HG03439 (cell line): ENCODE data around the gene NCOA1.
"Not testable (repeated sequence)": the region's sequence is repeated elsewhere in the genome, so short reads cannot be mapped to it uniquely, and the experiment has no call there.

Experiments
- ATAC-seq: cut with Tn5 transposase; IDR thresholded peaks from one replicate; pipeline ENCODE4 v1.9.1; 2021; ENCODE audit warnings: mild to moderate bottlenecking, moderate library complexity; ENCODE audit not compliant: unreplicated experiment

Gene NCOA1

DNA sequence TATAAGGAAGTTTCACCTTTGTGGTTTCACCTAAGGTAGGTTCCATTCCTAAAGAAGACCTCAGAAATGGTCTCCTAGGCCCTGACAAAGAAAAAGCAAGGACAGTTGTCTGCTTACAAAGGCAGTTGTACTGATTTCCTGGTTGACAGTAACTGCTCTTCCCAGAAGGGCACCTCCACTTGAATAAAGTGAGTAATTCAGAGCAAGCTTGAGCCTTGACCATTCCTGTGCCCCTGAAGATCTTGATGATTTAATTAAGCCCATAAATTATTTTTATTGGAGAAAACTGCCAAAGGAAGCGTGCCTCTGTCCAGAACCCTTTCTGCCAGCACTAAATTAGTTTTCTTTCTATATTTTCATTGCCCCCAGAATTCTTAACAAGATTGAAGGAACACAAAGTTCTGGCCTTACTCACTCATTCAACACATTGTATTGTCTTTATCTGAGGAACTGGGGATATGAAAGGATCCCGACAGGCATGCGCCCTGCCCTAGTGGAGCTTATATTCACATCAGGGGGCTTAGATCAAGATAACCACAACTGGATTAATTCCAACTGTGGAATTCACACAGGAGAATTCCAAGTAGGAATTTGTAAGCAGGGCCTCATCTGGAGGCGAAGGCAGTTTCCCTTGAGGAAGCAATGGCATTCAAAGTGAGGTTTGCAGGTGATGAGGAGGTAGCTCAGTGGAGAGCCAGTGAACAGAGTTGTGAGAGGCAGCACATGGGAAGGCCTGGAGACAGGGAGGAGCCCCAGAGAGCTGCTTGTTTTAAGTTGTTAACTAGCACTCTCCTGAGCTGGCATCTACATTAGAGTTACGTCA, 280.9 kb downstream of the NCOA1 start:
- ATAC-seq, result no peak

GRCh38 chr2:24774373-24774772, 283.3 kb downstream of the NCOA1 start:
- ATAC-seq, result no peak

GRCh38 chr2:24779116-24779515, 288.1 kb downstream of the NCOA1 start:
- no peak for ATAC-seq

GRCh38 chr2:24783641-24784040, 292.6 kb downstream of the NCOA1 start:
- no peak for ATAC-seq

DNA sequence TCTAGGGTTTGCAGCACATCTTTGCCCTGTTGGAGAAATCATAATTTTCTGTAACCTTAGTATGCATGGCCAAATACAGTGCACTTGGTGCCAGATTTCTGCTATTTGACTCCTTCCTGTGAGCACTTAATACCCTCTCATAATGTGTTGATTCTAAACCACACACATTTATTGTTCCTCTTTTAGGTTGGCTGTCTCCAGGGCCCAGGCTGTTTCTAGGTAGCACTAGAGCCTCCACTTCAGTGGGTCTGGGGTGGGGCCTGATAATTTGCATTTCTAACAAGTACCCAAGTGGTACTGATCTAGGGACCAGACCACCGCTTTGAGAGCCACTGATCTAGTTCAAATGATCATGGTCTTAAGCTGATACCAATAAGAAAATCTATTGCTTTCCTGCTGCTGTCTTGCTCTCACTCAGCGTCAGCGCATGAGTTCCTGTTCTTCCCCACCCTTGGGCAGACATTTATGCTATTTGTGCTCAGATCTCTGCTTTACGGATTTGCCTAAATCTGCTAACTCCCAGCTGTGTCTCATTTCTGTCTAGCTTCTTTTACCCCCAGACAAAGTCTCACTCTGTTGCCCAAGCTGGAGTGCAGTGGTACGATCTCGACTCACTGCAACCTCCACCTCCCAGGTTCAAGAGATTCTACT, 294.7 kb downstream of the NCOA1 start:
- peak; percentile 52 for ATAC-seq

DNA sequence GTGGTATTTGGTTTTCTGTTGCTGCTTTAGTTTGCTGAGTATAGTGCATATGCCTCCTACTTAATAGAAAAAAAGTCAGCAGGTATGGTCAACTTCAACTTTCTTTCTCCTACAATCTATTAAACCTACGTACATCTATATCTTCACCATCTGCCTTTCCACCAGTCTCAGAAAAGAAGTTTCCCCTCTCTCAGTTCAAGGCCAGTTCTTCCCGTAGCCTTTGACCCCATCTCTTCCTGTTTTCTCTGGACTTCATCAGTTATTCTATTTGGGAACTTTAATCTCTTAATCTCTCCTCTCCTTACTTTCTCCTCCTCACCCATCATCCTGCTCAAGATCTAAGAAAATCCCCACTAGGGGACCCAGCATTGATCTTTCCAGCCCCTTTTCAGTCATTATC, 296.5 kb downstream of the NCOA1 start:
- ATAC-seq, result no peak

DNA sequence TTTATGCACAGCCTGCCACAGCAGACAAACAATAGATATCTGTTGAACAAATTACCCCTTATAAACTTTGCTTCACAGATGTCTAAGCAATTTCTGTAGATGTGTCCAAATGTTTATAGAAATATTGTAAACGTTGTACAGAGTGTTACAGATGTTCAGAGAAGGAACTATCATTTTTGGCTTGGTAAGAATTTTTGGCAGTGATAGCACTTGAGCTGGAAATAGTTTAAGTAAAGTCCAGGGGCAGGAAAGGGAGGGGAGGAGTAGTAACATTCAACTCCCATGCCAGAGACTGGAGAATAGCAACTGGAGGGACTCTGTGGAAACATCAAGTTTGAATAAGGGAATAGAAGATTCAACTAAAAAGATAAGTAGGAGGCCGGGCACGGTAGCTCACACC, 297.8 kb downstream of the NCOA1 start:
- ATAC-seq, result no peak

GRCh38 chr2:24791452-24791851, 300.4 kb downstream of the NCOA1 start:
- no peak for ATAC-seq

DNA sequence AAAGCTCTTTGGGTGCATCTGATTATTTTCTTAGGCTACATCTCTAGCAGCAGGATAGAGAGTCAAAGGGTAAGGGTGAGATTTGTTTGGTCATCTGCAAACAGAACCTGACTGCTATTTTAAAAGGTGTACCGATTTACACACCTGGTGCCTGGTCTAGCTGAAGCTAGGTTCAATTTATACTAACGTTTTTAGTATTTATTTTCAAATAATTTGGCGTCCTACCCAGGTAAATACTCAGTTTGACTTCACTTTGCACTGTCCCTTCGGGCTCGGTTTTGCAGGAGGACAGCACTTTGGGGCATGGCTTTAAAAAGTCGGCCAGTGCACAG, 301.5 kb downstream of the NCOA1 start:
- no peak for ATAC-seq

DNA sequence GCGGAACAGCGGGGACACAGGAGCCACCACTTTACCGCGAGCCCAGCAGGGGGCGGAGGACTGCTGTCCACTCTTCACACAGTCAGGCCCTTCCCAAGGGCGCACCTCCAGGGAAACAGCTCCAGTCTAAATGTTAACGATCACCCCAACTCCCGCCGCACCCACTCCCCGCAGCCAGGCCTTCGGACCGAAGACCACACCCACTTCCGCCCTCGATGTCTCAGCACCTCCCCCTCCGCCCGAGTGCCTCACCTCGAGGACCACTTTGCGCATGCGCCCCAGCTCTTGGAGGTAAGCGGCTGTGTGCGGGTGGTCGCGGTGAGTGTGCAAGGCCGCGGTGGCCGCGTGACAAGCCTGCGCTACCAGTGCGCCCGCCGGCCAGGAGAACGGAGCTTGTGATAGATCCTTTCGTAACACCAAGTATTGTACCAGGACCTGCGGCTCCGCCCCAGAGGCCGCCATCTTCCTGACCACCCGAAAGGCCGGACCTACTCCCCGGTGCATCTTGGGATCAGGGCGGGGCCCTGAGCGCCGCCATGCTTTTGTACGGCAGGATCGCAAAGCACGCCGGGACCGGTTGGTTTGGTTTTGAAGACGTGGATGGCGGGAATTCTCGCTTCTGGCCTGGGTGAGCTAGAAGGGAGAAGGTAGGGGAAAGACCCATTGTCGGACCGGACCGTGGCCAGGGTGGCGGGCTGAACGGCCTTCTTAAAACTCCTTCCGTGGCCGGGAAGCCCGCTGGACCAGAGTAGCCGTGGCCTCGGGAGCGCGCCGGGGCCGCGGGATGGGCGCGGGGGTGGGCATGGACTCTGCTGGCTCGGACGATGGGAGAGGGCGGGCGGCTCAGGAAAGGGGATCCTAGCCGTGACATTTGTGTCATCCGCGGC, 302.1 kb downstream of the NCOA1 start, which contains the start of the genes CENPO and PTRHD1:
CENPO (plus strand) TSS at position 552 of the 887 bp plus-strand sequence. CDS start 495 bp downstream, outside the sequence.
PTRHD1 (minus strand) TSS at position 518 of the 887 bp plus-strand sequence; CDS start at position 504, 14 bp downstream.
- peak; percentile 91 for ATAC-seq

DNA sequence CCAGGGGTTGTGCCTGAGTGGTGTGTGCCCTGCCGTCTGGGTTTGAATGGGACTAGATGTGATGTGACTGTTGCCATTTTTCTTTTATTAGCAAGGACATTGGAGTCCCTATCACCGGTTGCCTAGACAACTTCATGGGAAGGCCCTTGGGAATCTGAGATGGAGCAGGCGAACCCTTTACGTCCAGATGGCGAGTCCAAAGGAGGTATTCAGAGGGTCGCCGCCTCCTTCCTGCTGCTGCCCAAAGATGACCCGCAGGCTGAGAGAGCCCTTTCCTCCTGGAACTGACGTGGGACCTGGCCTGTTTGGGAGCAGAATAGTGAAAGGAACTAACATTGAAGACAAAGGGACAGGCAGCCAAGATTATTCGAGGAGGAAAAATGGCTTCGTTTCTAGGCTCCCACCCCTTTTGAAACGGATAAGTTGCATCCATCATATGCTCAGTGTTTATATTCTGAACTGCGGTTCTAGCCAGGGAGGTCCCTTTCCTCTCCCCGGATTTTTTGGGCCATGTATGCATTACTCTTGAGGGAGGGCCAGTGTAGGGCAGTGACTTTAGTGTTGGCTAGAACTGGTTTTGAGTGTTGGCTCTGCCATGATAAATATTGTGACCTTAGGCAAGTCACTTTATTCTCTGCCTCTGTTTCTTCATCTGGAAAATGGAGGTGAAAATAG, 302.8 kb downstream of the NCOA1 start:
- ATAC-seq, result no peak

- ATAC-seq, result no peak
These were observed 306.6 kb downstream of the NCOA1 start for GRCh38 chr2:24797644-24798043.

DNA sequence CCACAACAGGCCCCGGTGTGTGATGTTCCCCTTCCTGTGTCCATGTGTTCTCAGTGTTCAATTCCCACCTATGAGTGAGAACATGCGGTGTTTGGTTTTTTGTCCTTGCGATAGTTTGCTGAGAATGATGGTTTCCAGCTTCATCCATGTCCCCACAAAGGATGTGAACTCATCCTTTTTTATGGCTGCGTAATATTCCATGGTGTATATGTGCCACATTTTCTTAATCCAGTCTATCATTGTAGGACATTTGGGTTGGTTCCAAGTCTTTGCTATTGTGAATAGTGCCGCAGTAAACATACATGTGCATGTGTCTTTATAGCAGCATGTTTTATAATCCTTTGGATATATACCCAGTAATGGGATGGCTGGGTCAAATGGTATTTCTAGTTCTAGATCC, 309.4 kb downstream of the NCOA1 start:
- ATAC-seq, result not testable (repeated sequence)

DNA sequence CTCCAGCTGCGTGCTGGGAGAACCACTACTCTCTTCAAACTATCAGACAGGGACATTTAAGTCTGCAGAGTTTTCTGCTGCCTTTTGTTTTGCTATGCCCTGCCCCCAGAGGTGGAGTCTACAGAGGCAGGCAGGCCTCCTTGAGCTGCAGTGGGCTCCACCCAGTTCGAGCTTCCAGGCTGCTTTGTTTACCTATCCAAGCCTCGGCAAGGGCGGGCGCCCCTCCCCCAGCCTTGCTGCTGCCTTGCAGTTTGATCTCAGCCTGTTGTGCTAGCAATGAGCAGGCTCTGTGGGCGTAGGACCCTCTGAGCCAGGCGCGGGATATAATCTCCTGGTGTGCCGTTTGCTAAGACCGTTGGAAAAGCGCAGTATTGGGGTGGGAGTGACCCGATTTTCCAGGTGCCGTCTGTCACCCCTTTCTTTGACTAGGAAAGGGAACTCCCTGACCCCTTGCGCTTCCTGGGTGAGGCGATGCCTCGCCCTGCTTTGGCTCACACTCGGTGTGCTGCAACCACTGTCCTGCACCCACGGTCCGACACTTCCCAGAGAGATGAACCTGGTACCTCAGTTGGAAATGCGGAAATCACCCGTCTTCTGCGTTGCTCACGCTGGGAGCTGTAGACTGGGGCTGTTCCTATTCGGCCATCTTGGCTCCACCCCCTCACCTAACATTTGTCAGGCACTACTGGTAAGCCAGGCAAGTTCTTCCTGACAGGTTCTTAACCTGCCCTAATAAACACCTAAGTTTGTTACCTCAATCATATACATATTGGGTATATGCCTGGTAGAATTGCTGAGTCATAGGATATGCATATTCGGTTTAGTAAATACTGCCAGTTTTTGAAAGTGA, 315.0 kb downstream of the NCOA1 start:
- not testable (repeated sequence) for ATAC-seq

- ATAC-seq, result no peak
These were observed 315.6 kb downstream of the NCOA1 start for GRCh38 chr2:24806661-24807036.

- no peak for ATAC-seq
These were observed 318.4 kb downstream of the NCOA1 start for GRCh38 chr2:24809316-24810007.

GRCh38 chr2:24813691-24814137, 322.7 kb downstream of the NCOA1 start:
- no peak for ATAC-seq

- ATAC-seq, result no peak
These were observed 323.5 kb downstream of the NCOA1 start for GRCh38 chr2:24814516-24814915.

DNA sequence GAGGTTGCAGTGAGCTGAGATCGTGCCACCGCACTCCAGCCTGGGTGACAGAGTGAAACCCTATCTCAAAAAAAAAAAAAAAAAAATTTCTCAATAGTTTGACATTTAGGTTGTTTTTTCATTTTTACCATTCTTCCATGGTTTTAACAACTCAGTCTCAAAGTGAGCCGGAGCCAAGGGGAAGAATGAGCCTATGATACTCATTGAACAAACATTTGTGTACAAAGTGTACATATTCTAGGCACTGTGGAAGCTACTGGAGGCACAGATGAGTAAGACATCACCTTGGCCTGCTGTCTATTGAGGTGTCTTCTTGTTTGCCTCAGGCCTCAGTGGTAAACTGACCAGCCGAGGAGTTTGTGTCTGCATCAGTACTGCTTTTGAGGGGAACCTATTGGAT, 324.1 kb downstream of the NCOA1 start:
- no peak for ATAC-seq
